ENCODE results near the gene AHDC1.

Gene AHDC1

GRCh38 chr1:27527223-27527889 lies 76.6 kb downstream of the AHDC1 start:
- DNase-seq = peak; percentile 54 to 82

GRCh38 chr1:27526569-27527222 lies 77.2 kb downstream of the AHDC1 start:
- no peak for DNase-seq

GRCh38 chr1:27525296-27526272 lies 78.4 kb downstream of the AHDC1 start:
- peak; percentile 43 to 67 for DNase-seq

- no peak for DNase-seq
Measured at GRCh38 chr1:27523337-27524020, 80.5 kb downstream of the AHDC1 start.

GRCh38 chr1:27522432-27523336 lies 81.3 kb downstream of the AHDC1 start:
- DNase-seq = peak; percentile 58 to 59

GRCh38 chr1:27521861-27522431 lies 82.0 kb downstream of the AHDC1 start:
- DNase-seq = no peak

GRCh38 chr1:27521336-27521831 lies 82.6 kb downstream of the AHDC1 start:
- peak; percentile 17 to 42 for DNase-seq

GRCh38 chr1:27520651-27521050 lies 83.3 kb downstream of the AHDC1 start:
- no peak for DNase-seq

GRCh38 chr1:27519331-27520258 lies 84.3 kb downstream of the AHDC1 start:
- DNase-seq = no peak

GRCh38 chr1:27518808-27519207 lies 85.1 kb downstream of the AHDC1 start:
- no peak for DNase-seq

GRCh38 chr1:27517907-27518718 lies 85.8 kb downstream of the AHDC1 start:
- no peak for DNase-seq

GRCh38 chr1:27517301-27517700 lies 86.6 kb downstream of the AHDC1 start:
- no peak for DNase-seq

GRCh38 chr1:27515626-27516025 lies 88.3 kb downstream of the AHDC1 start:
- DNase-seq = no peak

- no peak for DNase-seq
Measured at GRCh38 chr1:27513958-27514357, 90.0 kb downstream of the AHDC1 start.

- no peak for DNase-seq
Measured at GRCh38 chr1:27513528-27513927, 90.4 kb downstream of the AHDC1 start.

GRCh38 chr1:27509127-27510080 lies 94.5 kb downstream of the AHDC1 start:
- DNase-seq = no peak

- DNase-seq = no peak
Measured at GRCh38 chr1:27507960-27508665, 95.8 kb downstream of the AHDC1 start.

All from CD4-positive, alpha-beta T cell treated with Interleukin-4 for 1 hour (primary cell).